Esophagus (tissue), 2 donors: ENCODE measurements around the gene LGSN. TPM values are rescaled to one million over a fixed set of nuclear protein-coding genes. Genes with fewer than 3 reads are reported as not detected.
"Not testable (repeated sequence)": the region's sequence is repeated elsewhere in the genome, so short reads cannot be mapped to it uniquely, and the experiment has no call there.

Experiments
- H3K27ac ChIP-seq, 2 donors: one replicate each; pipeline ENCODE4 v1.5.1; 2013; ENCODE audit warnings: low read depth in 2 of 2, mild to moderate bottlenecking in 2 of 2, inconsistent platforms in 1 of 2, low read length in 1 of 2, moderate library complexity in 1 of 2
- H3K27me3 ChIP-seq, 2 donors: one replicate each; pipeline ENCODE4 v1.6.1; 2013; ENCODE audit warnings: low read length in 2 of 2, control low read depth in 1 of 2, mild to moderate bottlenecking in 1 of 2; ENCODE audit not compliant: insufficient read depth in 2 of 2, control insufficient read depth in 1 of 2
- H3K36me3 ChIP-seq, 2 donors: one replicate each; pipeline ENCODE4 v1.6.1; 2013; ENCODE audit warnings: low read length in 1 of 2; ENCODE audit not compliant: control insufficient read depth in 2 of 2, insufficient read depth in 2 of 2
- H3K4me1 ChIP-seq, 2 donors: one replicate each; pipeline ENCODE4 v1.6.1; 2013; ENCODE audit warnings: low read length in 1 of 2; ENCODE audit not compliant: control insufficient read depth in 2 of 2, insufficient read depth in 2 of 2
- H3K4me3 ChIP-seq, 2 donors: one replicate each; pipeline ENCODE4 v1.5.1; 2013; ENCODE audit warnings: low read length in 2 of 2, mild to moderate bottlenecking in 2 of 2, low read depth in 1 of 2, moderate library complexity in 1 of 2
- H3K9me3 ChIP-seq, 2 donors: one replicate each; pipeline ENCODE4 v1.6.1; 2013; ENCODE audit warnings: mild to moderate bottlenecking in 2 of 2, low read depth in 1 of 2, low read length in 1 of 2, moderate library complexity in 1 of 2; ENCODE audit not compliant: control insufficient read depth in 2 of 2, insufficient read depth in 1 of 2
- WGBS, 2 donors: extraction: QIAGEN DNeasy Blood & Tissue Kit; methylation state at CpG; one replicate each; pipeline ENCODE4 v1.1.7; 2013; 5-methylcytosine and 5-hydroxymethylcytosine counted together
- polyA plus RNA-seq, 2 donors: library from polyadenylated mRNA; stranded (reverse); fragments of 200-250 nt; gene quantifications; one replicate each; pipeline ENCODE4 v1.2.3, GENCODE V29; 2013
- donor health status: healthy with polysubstance abuse.
- donor health status: Bipolar disorder and iron deficiency.

LGSN gene, protein sequence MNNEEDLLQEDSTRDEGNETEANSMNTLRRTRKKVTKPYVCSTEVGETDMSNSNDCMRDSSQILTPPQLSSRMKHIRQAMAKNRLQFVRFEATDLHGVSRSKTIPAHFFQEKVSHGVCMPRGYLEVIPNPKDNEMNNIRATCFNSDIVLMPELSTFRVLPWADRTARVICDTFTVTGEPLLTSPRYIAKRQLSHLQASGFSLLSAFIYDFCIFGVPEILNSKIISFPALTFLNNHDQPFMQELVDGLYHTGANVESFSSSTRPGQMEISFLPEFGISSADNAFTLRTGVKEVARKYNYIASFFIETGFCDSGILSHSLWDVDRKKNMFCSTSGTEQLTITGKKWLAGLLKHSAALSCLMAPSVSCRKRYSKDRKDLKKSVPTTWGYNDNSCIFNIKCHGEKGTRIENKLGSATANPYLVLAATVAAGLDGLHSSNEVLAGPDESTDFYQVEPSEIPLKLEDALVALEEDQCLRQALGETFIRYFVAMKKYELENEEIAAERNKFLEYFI
- not detected for polyA plus RNA-seq

DNA sequence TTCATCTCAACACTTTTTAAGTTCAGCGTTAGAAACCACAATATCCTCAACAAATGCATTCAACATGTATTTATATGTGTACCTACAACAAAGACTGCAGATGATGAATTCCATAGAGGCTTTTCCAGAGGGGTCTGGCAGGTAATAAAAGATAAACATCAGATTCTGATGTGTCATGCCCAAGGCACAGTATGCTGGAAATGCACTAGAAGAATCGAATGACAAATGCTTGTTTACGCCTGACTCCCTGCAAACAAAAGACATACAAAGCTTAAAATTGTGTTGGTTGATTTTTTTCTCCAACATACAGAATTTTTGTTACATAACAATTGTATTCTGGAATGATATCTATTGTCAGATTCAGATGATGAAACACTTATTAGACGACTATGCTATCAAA lies at the start of gene LGSN:
LGSN (minus strand) TSS at position 45 of the 400 bp plus-strand sequence; CDS start at position 5, 40 bp downstream.
- H3K36me3 ChIP-seq = no peaks in the 10 kb centered on the region
- H3K9me3 ChIP-seq = no peaks in the 10 kb centered on the region
- 54 to 62% methylated on average over 4 of the region's 4 CpGs for WGBS, 2 donors
- no peaks in the 10 kb centered on the region for H3K4me1 ChIP-seq
- H3K27ac ChIP-seq = no peak within 1 kb of the TSS
- H3K27me3 ChIP-seq = no peaks in the 10 kb centered on the region
- H3K4me3 ChIP-seq = no peak within 1 kb of the TSS

DNA sequence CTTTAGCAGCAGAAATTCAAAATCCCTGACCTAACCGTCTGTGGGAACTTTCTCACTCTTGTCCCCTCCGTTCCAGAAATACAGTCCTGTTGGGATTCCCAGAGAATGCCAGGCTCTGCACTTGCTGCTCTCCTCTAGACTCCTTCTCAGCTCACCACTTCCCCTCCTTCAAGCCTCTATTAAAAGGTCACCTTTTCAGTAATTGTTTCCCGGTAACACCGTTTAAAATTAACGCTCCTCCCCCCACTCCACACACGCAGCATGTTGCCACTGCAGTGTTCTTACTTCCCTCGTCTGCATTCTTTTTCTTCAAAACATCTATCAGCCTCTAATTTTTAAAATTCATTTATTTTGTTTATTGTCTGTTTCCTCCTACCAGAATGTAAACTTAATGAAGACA lies 48.6 kb upstream of the LGSN start:
- Histone ChIP-seq H3K4me1 (no peaks in the 10 kb centered on the region), H3K4me3 (no peak overlapping the region), H3K27ac (no peak overlapping the region), H3K27me3 (no peaks in the 10 kb centered on the region), H3K9me3 (no peaks in the 10 kb centered on the region), H3K36me3 (no peaks in the 10 kb centered on the region)
- 67 to 69% methylated on average over 7 of the region's 7 CpGs for WGBS, 2 donors

DNA sequence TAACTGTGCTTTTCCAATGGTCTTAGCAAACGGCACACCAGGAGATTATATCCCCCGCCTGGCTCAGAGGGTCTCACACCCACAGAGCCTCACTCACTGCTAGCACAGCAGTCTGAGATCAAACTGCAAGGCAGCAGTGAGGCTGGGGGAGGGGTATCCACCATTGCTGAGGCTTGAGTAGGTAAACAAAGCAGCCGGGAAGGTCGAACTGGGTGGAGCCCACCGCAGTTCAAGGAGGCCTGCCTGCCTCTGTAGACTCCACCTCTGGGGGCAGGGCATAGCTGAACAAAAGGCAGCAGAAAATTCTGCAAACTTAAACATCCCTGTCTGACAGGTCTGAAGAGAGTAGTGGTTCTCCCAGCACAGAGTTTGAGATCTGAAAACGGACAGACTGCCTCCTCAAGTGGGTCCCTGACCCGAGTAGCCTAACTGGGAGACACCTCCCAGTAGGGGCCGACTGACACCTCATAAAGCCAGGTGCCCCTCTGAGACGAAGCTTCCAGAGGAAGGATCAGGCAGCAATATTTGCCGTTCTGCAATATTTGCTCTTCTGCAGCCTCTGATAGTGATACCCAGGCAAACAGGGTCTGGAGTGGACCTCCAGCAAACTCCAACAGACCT lies 42.8 kb upstream of the LGSN start:
- not testable (repeated sequence) for H3K27me3 ChIP-seq, H3K27ac ChIP-seq, H3K4me1 ChIP-seq, H3K4me3 ChIP-seq, H3K36me3 ChIP-seq, H3K9me3 ChIP-seq
- 78 to 82% methylated on average over 10 of the region's 10 CpGs for WGBS, 2 donors

DNA sequence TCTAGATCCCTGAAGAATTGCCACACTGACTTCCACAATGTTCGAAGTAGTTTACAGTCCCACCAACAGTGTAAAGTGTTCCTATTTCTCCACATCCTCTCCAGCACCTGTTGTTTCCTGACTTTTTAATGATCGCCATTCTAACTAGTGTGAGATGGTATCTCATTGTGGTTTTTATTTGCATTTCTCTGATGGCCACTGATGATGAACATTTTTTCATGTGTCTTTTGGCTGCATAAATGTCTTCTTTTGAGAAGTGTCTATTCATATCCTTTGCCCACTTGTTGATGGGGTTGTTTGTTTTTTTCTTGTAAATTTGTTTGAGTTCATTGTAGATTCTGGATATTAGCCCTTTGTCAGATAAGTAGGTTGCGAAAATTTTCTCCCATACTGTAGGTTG lies 37.6 kb upstream of the LGSN start:
- H3K4me3 ChIP-seq, H3K9me3 ChIP-seq, H3K36me3 ChIP-seq, H3K27me3 ChIP-seq, H3K27ac ChIP-seq, H3K4me1 ChIP-seq: not testable (repeated sequence)
- 90 to 94% methylated on average over 2 to 3 of the region's 3 CpGs for WGBS, 2 donors

DNA sequence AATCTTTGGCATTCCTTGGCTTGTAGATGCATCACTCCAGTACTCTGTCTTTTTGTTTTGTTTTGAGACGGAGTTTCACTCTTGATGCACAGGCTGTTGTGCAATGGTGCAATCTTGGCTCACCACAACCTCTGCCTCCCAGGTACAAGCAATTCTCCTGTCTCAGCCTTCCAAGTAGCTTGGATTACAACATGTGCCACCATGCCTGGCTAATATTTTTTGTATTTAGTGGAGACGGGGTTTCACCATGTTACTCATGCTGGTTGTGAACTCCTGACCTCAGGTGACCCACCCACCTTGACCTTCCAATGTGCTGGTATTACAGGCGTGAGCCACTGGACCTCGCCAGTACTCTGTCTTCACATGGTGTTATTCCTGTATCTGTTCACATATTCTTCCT lies 35.8 kb upstream of the LGSN start:
- Histone ChIP-seq H3K27me3 (no peaks in the 10 kb centered on the region), H3K27ac (no peak overlapping the region), H3K4me1 (no peaks in the 10 kb centered on the region), H3K36me3 (no peaks in the 10 kb centered on the region), H3K4me3 (no peak overlapping the region), H3K9me3 (no peaks in the 10 kb centered on the region)
- 71 to 75% methylated on average over 4 of the region's 4 CpGs for WGBS, 2 donors

DNA sequence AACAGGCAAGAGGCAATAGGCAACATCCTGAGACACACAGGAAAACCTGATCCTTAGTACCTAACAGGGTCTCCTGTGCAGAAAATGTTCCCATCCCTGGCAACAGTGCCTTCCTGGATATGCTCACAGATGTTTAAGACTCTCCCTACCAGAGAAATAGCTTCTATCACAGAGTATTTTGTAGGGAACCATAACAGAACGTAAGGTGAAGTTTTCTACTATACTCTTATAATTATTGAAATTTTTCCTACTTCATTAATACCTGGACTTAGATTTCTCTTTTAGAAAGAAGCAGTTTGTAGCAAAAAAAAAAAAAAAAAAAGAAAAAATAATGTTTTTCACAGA lies 33.5 kb upstream of the LGSN start:
- no peaks in the 10 kb centered on the region for H3K36me3 ChIP-seq
- no peaks in the 10 kb centered on the region for H3K9me3 ChIP-seq
- WGBS, 2 donors = 73 to 82% methylated on average over 1 of the region's 1 CpG
- H3K27ac ChIP-seq = no peak overlapping the region
- no peaks in the 10 kb centered on the region for H3K4me1 ChIP-seq
- H3K4me3 ChIP-seq = no peak overlapping the region
- no peaks in the 10 kb centered on the region for H3K27me3 ChIP-seq

DNA sequence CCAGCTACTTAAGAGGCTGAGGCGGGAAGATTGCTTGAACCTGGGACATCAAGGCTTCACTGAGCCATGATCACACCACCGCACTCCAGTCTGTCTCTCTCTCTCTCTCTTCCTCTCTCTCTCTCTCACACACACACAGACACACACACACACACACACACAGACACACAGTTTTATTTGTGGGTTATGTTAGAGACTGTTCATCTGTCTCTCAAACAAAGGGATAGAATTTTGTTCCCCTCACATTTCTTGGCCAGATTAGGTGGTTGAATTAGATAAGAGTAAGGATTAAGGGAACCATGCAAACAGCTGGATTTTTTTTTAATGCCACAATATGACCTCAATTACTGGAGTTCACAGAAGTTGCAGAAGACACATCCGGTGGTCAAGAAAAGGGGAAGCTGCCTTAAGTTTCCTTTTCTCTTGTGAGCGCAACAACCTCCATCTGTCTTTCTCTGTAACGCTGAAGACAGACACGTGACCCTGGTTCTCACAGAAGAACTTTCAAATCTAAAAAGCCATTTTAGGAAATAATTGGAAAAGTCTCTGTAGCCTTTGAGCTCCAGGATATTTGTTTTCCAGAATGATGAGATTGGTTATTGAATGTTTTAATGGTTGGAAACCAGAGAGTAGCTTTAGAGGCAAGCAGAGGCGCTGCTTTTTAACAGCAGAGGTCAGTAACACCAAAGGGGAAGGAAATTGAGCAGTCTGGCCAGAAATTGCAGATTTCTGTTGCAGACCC lies 32.9 kb upstream of the LGSN start:
- no peak overlapping the region for H3K4me3 ChIP-seq
- 39 to 50% methylated on average over 7 of the region's 7 CpGs for WGBS, 2 donors
- no peaks in the 10 kb centered on the region for H3K9me3 ChIP-seq
- no peaks in the 10 kb centered on the region for H3K27me3 ChIP-seq
- no peaks in the 10 kb centered on the region for H3K36me3 ChIP-seq
- no peak overlapping the region for H3K27ac ChIP-seq
- H3K4me1 ChIP-seq = no peaks in the 10 kb centered on the region

DNA sequence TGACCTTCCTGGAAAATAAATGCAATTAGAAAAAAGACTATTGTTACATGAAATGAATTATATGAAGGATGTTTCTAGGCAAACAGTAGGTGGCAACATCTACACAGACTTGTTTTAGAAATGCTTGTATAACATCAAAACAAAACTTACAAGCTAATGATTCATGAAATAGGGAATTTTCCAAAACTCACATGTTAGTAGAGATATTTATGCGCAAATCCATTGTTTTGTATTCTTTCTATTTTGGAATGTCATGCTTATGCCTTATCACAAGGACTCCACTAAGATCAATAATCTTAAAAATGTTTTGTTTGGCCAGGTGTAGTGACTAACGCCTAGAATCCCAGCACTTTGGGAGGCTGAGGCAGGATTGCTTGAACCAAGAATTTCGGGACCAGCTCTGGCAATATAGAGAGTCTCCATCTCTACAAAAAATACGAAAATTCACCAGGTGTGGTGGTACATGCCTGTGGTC lies 32.3 kb upstream of the LGSN start:
- Histone ChIP-seq H3K36me3 (no peaks in the 10 kb centered on the region), H3K9me3 (no peaks in the 10 kb centered on the region), H3K27me3 (no peaks in the 10 kb centered on the region), H3K27ac (no peak overlapping the region), H3K4me3 (no peak overlapping the region), H3K4me1 (no peaks in the 10 kb centered on the region)
- WGBS, 2 donors = 45% methylated on average over 4 of the region's 4 CpGs

DNA sequence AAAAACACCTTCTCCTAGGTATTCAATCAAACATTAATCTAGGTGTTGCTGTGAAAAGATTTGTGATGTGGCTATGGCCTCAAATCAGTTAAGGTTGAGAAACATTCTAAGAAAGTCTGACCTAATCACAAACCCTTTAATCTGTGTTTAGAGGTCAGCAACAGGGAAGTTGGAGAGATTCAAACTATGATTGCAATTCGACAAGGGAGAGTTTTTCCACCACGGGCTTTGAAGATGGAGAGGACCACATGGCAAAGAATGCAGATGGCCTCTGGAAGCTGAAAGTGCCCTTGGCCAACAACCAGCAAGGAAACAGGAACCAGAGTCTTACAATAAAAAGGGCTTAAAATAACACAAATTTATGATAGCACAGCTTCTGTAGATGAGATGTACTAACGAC lies 29.6 kb upstream of the LGSN start:
- H3K4me3 ChIP-seq = no peak overlapping the region
- H3K27me3 ChIP-seq = no peaks in the 10 kb centered on the region
- H3K4me1 ChIP-seq = no peaks in the 10 kb centered on the region
- WGBS, 2 donors = 57 to 59% methylated on average over 3 of the region's 3 CpGs
- H3K27ac ChIP-seq = no peak overlapping the region
- no peaks in the 10 kb centered on the region for H3K9me3 ChIP-seq
- no peaks in the 10 kb centered on the region for H3K36me3 ChIP-seq
